ENCODE results near the gene RPS6KA2. TPM values are rescaled to one million over a fixed set of nuclear protein-coding genes. Genes with fewer than 3 reads are reported as not detected.
A peak's percentile ranks its signal among the peaks of the same experiment; 100 is the strongest.

Gene RPS6KA2
- total RNA-seq, 1 experiment from 2014 or later: 12.3 TPM

DNA sequence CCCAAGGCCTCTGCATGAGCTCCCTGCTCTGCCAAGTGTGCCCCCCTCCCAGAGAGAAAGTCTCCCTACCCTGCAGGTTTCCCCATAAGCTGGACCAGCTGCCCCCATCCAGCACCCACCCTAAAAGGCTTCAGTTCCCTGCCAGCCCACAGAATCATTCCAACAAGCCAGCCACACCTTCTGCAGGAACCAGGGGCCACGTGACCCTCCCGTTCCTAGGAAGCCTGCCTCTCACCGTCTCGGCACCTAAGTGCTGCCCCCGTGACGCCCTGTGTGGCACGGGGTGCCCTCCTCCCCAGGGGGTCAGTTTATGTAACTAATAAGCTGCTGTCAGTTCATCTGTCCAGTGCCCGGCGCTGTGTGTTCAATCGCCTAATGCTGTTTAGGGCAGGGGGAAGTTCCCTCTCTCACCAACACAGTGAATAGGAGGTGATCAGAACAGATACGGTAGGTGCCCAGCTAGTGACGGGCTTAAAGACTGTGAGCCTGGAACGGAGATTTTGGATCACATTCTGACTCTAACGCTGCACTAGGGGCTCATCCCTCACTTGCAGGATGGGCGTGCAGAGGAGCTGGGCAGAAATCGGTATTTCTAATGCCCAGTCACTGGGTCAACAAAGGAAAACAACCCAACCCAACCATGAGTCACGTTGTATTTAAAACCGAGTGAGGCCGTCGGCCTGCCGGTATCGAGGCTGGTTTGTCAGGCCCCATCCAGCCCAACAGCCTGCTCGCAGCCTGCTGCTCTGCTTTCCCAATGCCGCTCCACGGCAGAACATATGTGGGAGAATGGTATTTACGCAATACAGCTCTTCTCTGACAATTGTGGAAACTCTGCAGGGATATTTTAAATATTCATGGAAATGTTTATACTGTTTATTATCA is 96.6 kb downstream of the RPS6KA2 start:
- H3K27me3 Mint-ChIP-seq (ENCODE audit: low read depth): no peaks in the 10 kb centered on the region
- Histone ChIP-seq H3K18ac (ENCODE audit: insufficient read length, low read depth, low read length) (no peak overlapping the region), H2BK15ac (ENCODE audit: low read depth, low read length) (no peak overlapping the region), H3K56ac (ENCODE audit: insufficient read length, low read depth, low read length) (no peak overlapping the region), H3K4me1 (ENCODE audit: insufficient read depth, low read length) (no peaks in the 10 kb centered on the region), H3K27ac (ENCODE audit: insufficient read length, low read depth, low read length) (no peak overlapping the region), H3K79me1 (ENCODE audit: insufficient read depth, low read depth, low read length, poor library complexity, severe bottlenecking) (no peaks in the 10 kb centered on the region), H2BK12ac (ENCODE audit: insufficient read length, low read depth, low read length) (no peak overlapping the region), H2BK5ac (ENCODE audit: insufficient read length, low read length) (no peak overlapping the region), H3K23ac (ENCODE audit: insufficient read length, low read depth, low read length) (no peak overlapping the region), H4K5ac (ENCODE audit: insufficient read length, low read depth, low read length) (no peak overlapping the region), H4K8ac (replicated peaks; ENCODE audit: insufficient read length, low read depth, low read length) (no peak overlapping the region), H3K27me3 (ENCODE audit: insufficient read depth, low read length) (no peaks in the 10 kb centered on the region), H2BK20ac (ENCODE audit: low read depth, low read length, poor library complexity, severe bottlenecking) (no peak overlapping the region), H3K4me2 (ENCODE audit: insufficient read depth, insufficient read length, low read length) (no peak overlapping the region), H2BK120ac (ENCODE audit: low read depth, low read length, poor library complexity, severe bottlenecking) (no peak overlapping the region), H4K20me1 (ENCODE audit: control insufficient read depth, insufficient read depth, insufficient read length) (no peaks in the 10 kb centered on the region), H3K9me3 (ENCODE audit: control insufficient read depth, low read depth, low read length) (no peaks in the 10 kb centered on the region), H2AFZ (ENCODE audit: low read length) (no peak overlapping the region), H3K14ac (ENCODE audit: insufficient read depth, low read length) (no peak overlapping the region), H4K91ac (ENCODE audit: insufficient read length, low read depth, low read length) (no peak overlapping the region), H3K79me2 (ENCODE audit: insufficient read depth, low read length) (no peaks in the 10 kb centered on the region), H2AK5ac (ENCODE audit: insufficient read length, low read length) (no peak overlapping the region), H3K23me2 (ENCODE audit: insufficient read length, low read depth, low read length, poor library complexity, severe bottlenecking) (no peaks in the 10 kb centered on the region), H3T11ph (ENCODE audit: low read length) (no peak overlapping the region), H3K9ac (ENCODE audit: extremely low read depth, insufficient read length, low read length) (no peak overlapping the region), H3K4ac (ENCODE audit: low read depth, low read length) (no peak overlapping the region)
- H3K36me3 Mint-ChIP-seq (ENCODE audit: insufficient read depth in 1 of 3, low read depth in 3 of 3): peaks cover 20 to 29% (median 21%) of the 10 kb centered on the region in 3 experiments; a peak in 6 of 7 replicates
- no peak overlapping the region for H3K4me3 Mint-ChIP-seq
- DNase-seq: no peak
- H3K4me1 Mint-ChIP-seq: 0 out of 4 replicates have a peak, but pooled peaks cover 0 to 6% of the 10 kb centered on the region in 2 experiments
- TF ChIP-seq, protein P1, sequence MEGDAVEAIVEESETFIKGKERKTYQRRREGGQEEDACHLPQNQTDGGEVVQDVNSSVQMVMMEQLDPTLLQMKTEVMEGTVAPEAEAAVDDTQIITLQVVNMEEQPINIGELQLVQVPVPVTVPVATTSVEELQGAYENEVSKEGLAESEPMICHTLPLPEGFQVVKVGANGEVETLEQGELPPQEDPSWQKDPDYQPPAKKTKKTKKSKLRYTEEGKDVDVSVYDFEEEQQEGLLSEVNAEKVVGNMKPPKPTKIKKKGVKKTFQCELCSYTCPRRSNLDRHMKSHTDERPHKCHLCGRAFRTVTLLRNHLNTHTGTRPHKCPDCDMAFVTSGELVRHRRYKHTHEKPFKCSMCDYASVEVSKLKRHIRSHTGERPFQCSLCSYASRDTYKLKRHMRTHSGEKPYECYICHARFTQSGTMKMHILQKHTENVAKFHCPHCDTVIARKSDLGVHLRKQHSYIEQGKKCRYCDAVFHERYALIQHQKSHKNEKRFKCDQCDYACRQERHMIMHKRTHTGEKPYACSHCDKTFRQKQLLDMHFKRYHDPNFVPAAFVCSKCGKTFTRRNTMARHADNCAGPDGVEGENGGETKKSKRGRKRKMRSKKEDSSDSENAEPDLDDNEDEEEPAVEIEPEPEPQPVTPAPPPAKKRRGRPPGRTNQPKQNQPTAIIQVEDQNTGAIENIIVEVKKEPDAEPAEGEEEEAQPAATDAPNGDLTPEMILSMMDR (conservative IDR thresholded peaks at IDR 0.05): no peak
- no peaks in the 10 kb centered on the region; a peak in 1 of 5 replicates for H3K9me3 Mint-ChIP-seq
- peak overlapping the region in 1 of 3 experiments; percentile 22; a peak in 2 of 7 replicates for H3K27ac Mint-ChIP-seq
- WGBS (ENCODE audit: extremely low coverage, insufficient read length, low lambda C conversion rate): no CpG with 5 or more reads among the region's 26 CpGs
